ENCODE data around the gene SYTL4.
"Not testable (repeated sequence)": the region's sequence is repeated elsewhere in the genome, so short reads cannot be mapped to it uniquely, and the experiment has no call there.

SYTL4 gene

DNA sequence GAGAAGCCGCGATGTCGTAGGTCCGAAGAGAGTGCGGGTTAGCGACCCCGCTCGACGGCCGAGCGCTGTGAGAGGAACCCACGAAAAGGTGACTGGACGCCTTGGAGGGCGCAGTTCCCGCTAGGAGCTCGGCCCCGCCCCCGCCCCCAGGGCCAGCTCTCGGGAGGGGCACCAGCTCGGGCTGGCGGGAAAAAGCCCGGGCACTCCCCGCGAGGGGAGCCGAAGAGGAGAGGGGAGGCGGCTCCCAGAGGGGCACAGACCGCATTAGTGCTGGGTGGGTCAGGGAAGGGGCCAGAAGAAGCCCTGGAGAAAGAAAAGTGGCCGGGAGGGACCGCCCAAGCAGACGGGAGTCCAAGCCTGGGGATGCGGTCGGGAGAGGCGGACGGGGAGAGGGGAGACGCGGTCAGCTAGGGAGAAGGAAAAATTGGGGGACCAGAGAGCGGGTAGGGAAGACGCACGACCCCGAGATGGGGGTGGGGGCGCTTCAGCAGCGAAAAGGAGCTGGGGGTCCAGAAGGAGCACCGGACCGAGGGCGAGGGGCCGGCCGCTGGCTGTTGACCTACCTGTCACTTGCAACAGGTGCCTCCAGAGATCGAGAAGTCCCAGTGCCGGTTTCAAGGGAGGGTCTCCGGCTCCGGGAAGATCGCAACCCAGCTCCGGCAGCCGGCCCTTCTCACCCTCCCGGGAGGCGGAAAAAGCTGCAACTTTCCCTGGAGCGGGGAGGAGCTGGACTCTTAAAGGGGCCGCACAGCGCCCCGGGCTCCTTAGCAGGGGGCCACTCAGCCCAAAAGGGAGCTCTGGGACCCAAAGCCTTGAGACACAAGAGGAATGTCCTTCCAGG lies at the start of gene SYTL4:
Gene SYTL4 (minus strand): TSS at position 681 of the 841 bp plus-strand sequence. CDS start 30,084 bp downstream, outside the sequence.
- peak in 1 of 2 experiments; percentile 11 for DNase-seq

GRCh38 chrX:100769439-100769838 lies 37.5 kb upstream of the SYTL4 start:
- not testable (repeated sequence) for DNase-seq

DNA sequence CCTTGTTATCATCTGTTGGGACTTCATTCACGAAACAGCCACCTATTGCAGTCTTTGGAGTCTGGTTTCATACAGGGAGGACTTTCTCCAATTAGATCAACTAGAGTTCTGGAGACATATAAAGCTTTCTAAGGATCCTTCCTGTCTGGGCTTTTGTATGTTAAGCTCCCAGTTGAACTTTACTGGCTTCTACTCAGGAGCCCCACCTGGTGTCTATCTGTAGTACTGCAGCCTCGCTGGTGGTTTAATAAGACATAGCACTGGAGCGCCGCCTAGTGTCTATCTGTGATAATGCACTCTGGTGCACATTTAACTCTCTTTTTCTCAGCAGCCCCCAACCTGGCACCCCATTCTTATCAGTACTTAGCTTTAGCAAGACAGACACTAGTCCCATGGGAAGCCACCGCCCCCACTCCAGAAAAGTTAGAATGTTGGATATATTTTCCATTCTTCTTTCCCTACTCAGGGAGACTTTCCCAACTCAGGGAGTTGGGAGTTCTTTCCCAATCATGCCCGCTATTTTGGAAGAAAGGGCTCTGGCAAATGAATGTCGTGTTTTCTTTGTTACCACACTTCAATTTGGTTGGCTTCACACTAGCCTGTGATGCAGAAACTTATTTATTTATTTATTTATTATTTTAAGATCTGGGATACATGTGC lies 36.9 kb upstream of the SYTL4 start:
- peak; percentile 8 to 68 for DNase-seq

- no peak for DNase-seq
These were observed 19.0 kb upstream of the SYTL4 start for GRCh38 chrX:100750883-100751282.

GRCh38 chrX:100748108-100748507 lies 16.2 kb upstream of the SYTL4 start:
- DNase-seq, result no peak

DNA sequence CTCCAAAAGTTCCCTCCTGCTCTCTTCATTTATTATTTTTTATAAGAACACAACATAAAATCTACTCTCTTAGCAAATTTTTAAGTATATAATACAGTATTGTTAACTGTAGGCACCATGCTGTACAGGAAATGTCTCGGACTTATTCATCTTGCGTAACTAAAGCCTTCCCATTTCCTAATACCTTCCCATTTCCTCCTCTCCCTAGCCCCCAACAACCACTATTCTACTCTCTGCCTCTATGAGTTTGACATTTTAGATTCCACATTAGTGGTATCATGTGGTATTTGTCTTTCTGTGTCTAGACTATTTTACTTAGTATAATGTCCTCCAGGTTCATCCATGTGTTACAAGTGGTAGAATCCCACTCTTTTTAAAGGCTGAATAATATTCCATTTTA lies 15.8 kb upstream of the SYTL4 start:
- no peak for DNase-seq

GRCh38 chrX:100747090-100747489 lies 15.2 kb upstream of the SYTL4 start:
- no peak for DNase-seq

GRCh38 chrX:100745806-100746537 lies 14.1 kb upstream of the SYTL4 start:
- no peak for DNase-seq

DNA sequence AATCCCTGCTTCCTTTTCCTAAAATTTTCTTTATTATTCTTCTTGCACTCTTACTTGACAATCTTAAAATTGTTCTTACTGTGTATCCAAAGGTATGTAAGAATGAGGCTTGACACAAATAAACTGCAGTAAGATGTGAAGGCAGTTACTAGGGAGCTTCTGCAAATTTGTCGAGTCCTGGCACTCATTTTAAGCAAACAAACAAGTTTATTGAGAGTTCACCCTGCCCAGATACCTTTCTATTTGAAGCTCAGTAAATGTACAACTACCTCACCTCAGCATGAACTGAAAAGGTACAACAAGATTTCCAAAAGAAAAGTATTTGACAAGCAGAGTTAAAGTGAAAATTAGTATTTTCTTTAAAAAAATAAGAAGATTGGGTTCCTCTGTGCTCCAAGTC lies 13.3 kb upstream of the SYTL4 start:
- DNase-seq, result no peak

- no peak for DNase-seq
These were observed 11.2 kb upstream of the SYTL4 start for GRCh38 chrX:100743009-100743607.

DNA sequence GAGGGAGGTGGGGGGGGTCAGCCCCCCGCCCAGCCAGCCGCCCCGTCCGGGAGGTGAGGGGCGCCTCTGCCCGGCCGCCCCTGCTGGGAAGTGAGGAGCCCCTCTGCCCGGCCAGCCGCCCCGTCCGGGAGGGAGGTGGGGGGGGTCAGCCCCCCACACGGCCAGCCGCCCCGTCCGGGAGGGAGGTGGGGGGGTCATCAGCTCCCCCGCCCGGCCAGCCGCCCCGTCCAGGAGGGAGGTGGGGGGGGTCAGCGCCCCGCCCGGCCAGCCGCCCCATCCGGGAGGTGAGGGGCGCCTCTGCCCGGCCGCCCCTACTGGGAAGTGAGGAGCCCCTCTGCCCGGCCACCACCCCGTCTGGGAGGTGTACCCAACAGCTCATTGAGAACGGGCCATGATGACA lies 7.9 kb downstream of the SYTL4 start:
- not testable (repeated sequence) for DNase-seq

DNA sequence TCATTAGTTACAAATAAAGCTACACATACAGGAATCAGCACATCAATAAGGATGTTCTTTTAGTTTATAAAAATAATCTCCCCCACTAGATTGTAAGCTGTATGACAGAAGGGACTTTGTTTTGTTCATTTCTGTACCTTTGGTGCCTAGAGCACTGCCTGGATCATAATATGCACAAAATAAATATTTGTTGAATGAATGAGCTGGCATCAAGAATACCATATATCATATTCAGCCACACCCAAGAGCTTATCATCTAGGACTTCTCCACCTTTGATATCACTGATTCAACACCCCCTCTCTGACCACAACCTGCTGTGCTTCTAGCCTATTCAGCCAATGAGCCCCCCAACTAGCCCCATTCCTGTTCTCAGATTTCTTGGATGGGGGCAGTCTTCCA lies 10.6 kb downstream of the SYTL4 start:
- DNase-seq, result no peak

DNA sequence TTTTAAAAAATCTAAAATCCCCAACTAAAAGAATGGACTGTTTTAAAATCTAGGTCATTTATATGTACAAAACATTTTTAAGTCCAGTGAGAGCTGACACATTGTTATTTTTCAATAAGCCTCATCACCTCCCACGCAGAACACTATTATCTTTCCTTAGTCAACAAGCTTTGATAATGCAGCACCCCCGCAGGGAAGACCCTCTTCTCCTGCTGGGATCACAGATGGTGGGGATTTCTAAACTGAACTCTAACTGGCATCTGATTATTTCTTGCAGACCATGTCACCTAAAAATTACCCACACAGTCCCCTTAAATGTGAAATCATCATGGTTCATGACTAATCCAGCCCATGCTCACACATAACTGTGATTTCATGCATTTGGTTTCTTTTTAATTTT lies 11.6 kb downstream of the SYTL4 start:
- DNase-seq, result no peak

DNA sequence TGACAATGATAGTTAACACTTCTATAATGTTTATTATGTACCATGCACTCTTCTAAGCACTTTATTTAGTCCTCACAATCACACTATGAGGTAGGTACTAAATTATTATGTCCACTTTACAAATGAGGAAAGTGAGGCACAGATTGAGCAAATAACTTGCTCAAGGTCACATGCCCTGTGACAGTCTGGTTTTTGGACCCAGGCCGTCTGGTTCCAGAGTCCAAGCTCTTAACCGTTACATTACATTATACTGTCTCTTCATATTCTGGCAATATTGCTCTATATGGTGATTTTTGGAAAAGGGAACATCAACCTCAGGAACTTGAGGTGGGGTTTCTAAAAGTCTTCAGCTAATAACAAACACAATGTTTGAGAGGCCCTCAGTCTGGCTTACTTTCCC lies 12.8 kb downstream of the SYTL4 start:
- no peak for DNase-seq

DNA sequence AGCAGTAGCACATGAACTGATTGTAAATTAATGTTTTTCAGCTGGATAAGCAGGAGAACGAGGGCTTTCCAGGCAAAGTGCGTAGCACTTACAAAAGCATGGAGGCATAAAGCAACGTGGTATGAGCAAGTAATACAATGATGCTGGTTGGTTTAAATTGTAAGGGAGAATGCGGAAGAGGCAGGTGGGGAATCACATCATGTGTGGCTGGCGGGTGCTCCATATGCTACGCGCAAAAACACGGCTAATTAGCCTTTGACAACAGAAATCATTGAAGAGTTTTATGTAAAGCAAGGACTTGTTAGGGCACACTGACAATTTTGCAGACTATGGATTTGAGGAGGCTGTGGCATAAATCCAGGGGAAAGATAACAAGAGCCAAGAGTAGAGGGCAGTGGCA lies 14.6 kb downstream of the SYTL4 start:
- DNase-seq, result no peak

DNA sequence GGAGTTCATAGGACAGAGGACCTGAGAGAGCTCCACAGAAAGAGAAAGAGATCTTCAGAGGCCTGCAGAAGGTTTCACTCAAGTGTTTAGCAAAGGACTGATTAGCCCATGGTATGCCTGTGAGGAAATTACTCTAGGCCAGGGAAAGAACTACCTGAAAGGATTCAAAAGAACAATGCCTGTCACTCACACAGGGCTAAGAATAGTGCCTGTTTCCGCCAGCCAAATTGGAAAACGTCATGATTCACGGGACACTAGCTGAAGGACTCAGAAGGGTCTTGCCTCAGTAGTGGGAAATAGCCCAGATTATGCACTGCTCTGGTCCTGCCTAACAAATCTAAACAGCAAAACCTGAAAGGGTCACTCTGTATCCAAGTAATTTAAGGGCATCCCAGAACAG lies 21.1 kb downstream of the SYTL4 start:
- no peak for DNase-seq

DNA sequence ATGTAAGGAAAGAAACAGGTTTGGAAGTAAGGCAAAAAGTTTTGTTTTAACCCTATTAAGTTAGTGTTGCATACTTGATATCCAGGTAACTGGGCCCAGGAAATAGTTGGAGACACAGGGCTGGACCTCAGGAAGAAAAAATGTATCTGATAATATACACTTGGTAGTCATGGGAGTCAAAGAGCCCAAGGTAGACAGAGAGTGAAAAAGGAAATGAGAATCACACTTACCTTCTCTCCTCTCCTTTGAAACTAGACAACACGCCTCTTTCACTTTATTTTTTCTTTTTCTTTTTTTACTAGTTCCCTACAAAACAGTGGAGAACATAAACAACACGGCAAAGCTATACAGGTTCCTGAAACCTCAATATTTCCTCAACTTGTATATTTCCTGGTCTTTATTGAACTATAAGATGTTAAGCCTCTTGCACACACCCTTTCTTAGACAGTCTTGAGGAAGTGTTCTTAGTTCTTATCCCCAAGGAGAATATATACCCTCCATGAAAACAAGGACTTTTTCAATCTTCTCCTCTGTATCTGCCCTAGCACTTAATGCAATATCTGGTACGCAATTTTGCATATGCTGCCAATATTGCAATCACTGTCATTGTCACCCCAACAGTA lies 27.2 kb downstream of the SYTL4 start:
- DNase-seq, result no peak

- DNase-seq, result no peak
These were observed 31.1 kb downstream of the SYTL4 start for GRCh38 chrX:100700809-100701208.

DNA sequence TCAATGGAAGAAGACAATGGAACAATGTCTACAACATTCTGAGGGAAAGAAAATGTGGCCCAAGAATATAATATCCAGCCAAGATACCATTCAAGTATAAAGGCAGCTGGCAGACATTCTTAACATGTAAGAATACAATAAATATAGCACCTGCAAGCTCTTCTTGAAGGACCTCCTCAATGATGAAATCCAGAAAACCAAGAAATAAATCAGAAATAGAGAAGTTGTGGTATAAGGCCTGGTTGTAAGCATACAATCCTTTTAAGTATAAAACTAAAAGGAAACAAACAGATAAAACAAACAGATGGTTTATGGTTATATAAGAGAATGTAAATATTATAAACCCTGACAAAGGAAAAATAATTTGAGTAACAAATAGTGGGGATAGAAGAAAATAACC lies 33.4 kb downstream of the SYTL4 start:
- DNase-seq, result no peak

GRCh38 chrX:100696699-100697351 lies 35.1 kb downstream of the SYTL4 start:
- DNase-seq, result no peak

DNA sequence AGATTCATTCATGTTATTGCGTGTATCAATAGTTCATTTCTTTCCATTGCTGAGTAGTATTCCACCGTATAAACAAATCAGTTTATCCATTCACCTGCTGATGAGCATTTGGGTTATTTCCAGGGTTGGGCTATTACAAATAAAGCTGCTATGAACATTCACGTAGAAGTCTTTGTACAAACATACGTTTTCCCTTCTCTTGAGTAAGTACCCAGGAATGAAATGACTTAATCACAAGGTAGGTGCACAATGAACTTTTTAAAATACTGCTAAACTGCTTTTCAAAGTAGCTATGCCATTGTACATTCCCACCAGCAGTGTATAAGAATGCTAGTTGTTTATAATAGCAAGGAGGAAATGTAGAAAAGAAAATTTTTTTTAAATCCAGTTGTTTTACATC lies 35.9 kb downstream of the SYTL4 start:
- DNase-seq, result no peak

DNA sequence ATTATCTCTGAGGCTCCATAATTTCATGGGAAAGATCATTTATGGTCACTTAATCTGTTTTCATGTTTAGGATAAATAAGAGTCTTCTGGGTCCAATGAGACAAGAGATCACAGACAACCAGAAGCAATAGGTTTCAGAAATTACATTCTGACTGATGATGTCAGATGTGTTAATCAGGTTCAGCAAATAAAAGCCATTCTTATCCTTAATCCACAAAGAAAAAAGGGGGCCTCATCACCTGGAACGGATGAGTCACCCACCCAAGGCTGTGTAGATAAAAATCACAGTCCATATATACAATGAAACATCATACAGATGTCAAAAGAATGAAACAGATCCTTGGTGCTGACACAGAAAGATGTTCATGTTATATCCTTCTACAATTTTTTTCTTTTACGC lies 36.6 kb downstream of the SYTL4 start:
- no peak for DNase-seq

Measured in NCI-H526 (cell line).